HEK293 (cell line): ENCODE results near the gene LRP6.

ENCODE experiments used
- CTCF ChIA-PET: fragments of 350-600 bp; formaldehyde crosslinking; extraction: SDS; loops from one replicate; lab custom pipeline; 2021; ENCODE audit warnings: antibody characterized with exemption; lab: Yijun Ruan, JAX
- POLR2A ChIA-PET: fragments of 300-600 bp; formaldehyde crosslinking; extraction: SDS; loops from one replicate; lab custom pipeline; 2020; ENCODE audit warnings: antibody characterized with exemption, inconsistent platforms; lab: Yijun Ruan, JAX
- H3K27ac ChIP-seq: fragments of 200-500 bp; sonication (Bioruptor generic); 2 replicates; pipeline ENCODE4 v1.5.1; 2014; ENCODE audit warnings: low read depth, low read length, control low read depth, inconsistent platforms; ENCODE audit errors: extremely low read depth
- H3K36me3 ChIP-seq, 2 experiments: fragments of 200-500 bp in 1 of 2; sonication (Bioruptor generic) in 1 of 2; 1 replicate in 1 of 2; 2 replicates in 1 of 2; pipeline ENCODE4 v1.5.1; 2014 to 2017; ENCODE audit warnings: inconsistent platforms in 2 of 2, low read length in 2 of 2; ENCODE audit not compliant: control insufficient read depth in 2 of 2, insufficient read depth in 1 of 2
- H3K4me1 ChIP-seq: fragments of 200-500 bp; sonication (Bioruptor generic); 2 replicates; pipeline ENCODE4 v1.5.1; 2014; ENCODE audit warnings: mild to moderate bottlenecking, low read length, inconsistent platforms; ENCODE audit not compliant: control insufficient read depth, insufficient read depth
- H3K4me3 ChIP-seq: 2 replicates; pipeline ENCODE4 v1.5.1; 2011; ENCODE audit warnings: low read depth, mild to moderate bottlenecking, control low read depth, low read length, moderate library complexity
- H3K9me3 ChIP-seq: fragments of 200-500 bp; sonication (Bioruptor generic); 2 replicates; pipeline ENCODE4 v1.5.1; 2014; ENCODE audit warnings: low read depth, low read length, inconsistent platforms; ENCODE audit not compliant: control insufficient read depth, insufficient read depth
- BCL11B ChIP-seq: fragments of 450-650 bp; formaldehyde crosslinking; IDR thresholded peaks from 2 replicates; pipeline ENCODE4 v1.5.1; 2016; ENCODE audit warnings: low read depth, missing biosample characterization, missing genetic modification characterization
- ELK4 ChIP-seq: IDR thresholded peaks from 2 replicates; pipeline ENCODE4 v1.6.1; 2011; ENCODE audit warnings: mild to moderate bottlenecking, low read depth, low read length, borderline replicate concordance
- GLIS1 ChIP-seq: fragments of 450-650 bp; formaldehyde crosslinking; IDR thresholded peaks from 2 replicates; pipeline ENCODE4 v1.5.1; 2016; ENCODE audit warnings: missing biosample characterization, missing genetic modification characterization
- PRDM1 ChIP-seq: fragments of 450-650 bp; formaldehyde crosslinking; IDR thresholded peaks from 2 replicates; pipeline ENCODE4; 2016; ENCODE audit warnings: missing biosample characterization, missing genetic modification characterization
- SP7 ChIP-seq: fragments of 450-650 bp; formaldehyde crosslinking; IDR thresholded peaks from 2 replicates; pipeline ENCODE4 v1.5.1; 2016; ENCODE audit warnings: missing biosample characterization, missing genetic modification characterization
- ZBTB10 ChIP-seq: fragments of 450-650 bp; formaldehyde crosslinking; IDR thresholded peaks from 2 replicates; pipeline ENCODE4 v1.5.1; 2016; ENCODE audit warnings: missing biosample characterization, missing genetic modification characterization
- ZBTB17 ChIP-seq: fragments of 450-650 bp; formaldehyde crosslinking; IDR thresholded peaks from 2 replicates; pipeline ENCODE4 v1.5.1; 2016; ENCODE audit warnings: missing biosample characterization, missing genetic modification characterization
- ZBTB26 ChIP-seq: fragments of 450-650 bp; formaldehyde crosslinking; optimal IDR thresholded peaks from 2 replicates; pipeline ENCODE3; 2016; ENCODE audit warnings: missing biosample characterization, mild to moderate bottlenecking, missing genetic modification characterization
- ZBTB48 ChIP-seq: fragments of 450-650 bp; formaldehyde crosslinking; IDR thresholded peaks from 2 replicates; pipeline ENCODE4 v1.5.1; 2016; ENCODE audit warnings: missing biosample characterization, missing genetic modification characterization
- ZNF112 ChIP-seq: fragments of 450-650 bp; formaldehyde crosslinking; IDR thresholded peaks from 2 replicates; pipeline ENCODE4 v1.5.0; 2017; ENCODE audit warnings: missing biosample characterization, missing genetic modification characterization
- ZNF239 ChIP-seq: fragments of 450-650 bp; formaldehyde crosslinking; IDR thresholded peaks from 2 replicates; pipeline ENCODE4 v1.5.1; 2016; ENCODE audit warnings: missing biosample characterization, missing genetic modification characterization
- ZNF335 ChIP-seq: fragments of 450-650 bp; formaldehyde crosslinking; conservative IDR thresholded peaks from 2 replicates; pipeline ENCODE4 v1.5.1; 2016; ENCODE audit warnings: missing biosample characterization, missing genetic modification characterization
- ZNF398 ChIP-seq: fragments of 450-650 bp; formaldehyde crosslinking; IDR thresholded peaks from 2 replicates; pipeline ENCODE4 v1.5.1; 2017; ENCODE audit warnings: missing biosample characterization, missing genetic modification characterization
- ZNF558 ChIP-seq: fragments of 450-650 bp; formaldehyde crosslinking; IDR thresholded peaks from 2 replicates; pipeline ENCODE4 v1.5.1; 2016; ENCODE audit warnings: missing biosample characterization, missing genetic modification characterization
- ZNF600 ChIP-seq: fragments of 450-650 bp; formaldehyde crosslinking; IDR thresholded peaks from 2 replicates; pipeline ENCODE4 v1.5.1; 2016; ENCODE audit warnings: missing biosample characterization, missing genetic modification characterization
- ZNF660 ChIP-seq: fragments of 450-650 bp; IDR thresholded peaks from 2 replicates; pipeline ENCODE4 v1.5.1; 2018; ENCODE audit warnings: missing biosample characterization, mild to moderate bottlenecking, missing genetic modification characterization
- ZNF76 ChIP-seq: fragments of 450-650 bp; formaldehyde crosslinking; IDR thresholded peaks from 2 replicates; pipeline ENCODE4; 2016; ENCODE audit warnings: low read depth, missing biosample characterization, missing genetic modification characterization, borderline replicate concordance
- ZNF837 ChIP-seq: fragments of 450-650 bp; formaldehyde crosslinking; IDR thresholded peaks from 2 replicates; pipeline ENCODE4 v1.5.1; 2016; ENCODE audit warnings: missing biosample characterization, missing genetic modification characterization
- ZSCAN5A ChIP-seq: fragments of 450-650 bp; formaldehyde crosslinking; IDR thresholded peaks from 2 replicates; pipeline ENCODE4 v1.5.1; 2016; ENCODE audit warnings: missing biosample characterization, missing genetic modification characterization

The LRP6 gene

GRCh38 chr12:12267742-12268200, 927 bp upstream of the LRP6 start:
- H3K4me1 ChIP-seq = no peaks in the 10 kb centered on the region; the same call in 1 of the 2 replicates
- H3K9me3 ChIP-seq = no peaks in the 10 kb centered on the region
- no peaks in the 10 kb centered on the region for H3K36me3 ChIP-seq
- H3K27ac ChIP-seq = 0 out of 2 replicates have a peak overlapping the region, but pooled peaks have one; percentile 100
- ChIA-PET POLR2A (interaction anchor here (0.7 to 2.3 kb wide), 11 partner anchors 13 to 628 kb away, joined by 3 to 12 read pairs (median 4); partner anchors contain the start of genes BORCS5, CREBL2 and MANSC1), CTCF (interaction anchor here (0.7 to 1.1 kb wide), 2 partner anchors 58 to 62 kb away, joined by 3 to 5 read pairs; no protein-coding TSS in a partner anchor)
- TF ChIP-seq ZNF239 (tag by site-specific recombination) = no peak
- peak; percentile 15; the same call in 1 of the 2 replicates for TF ChIP-seq ZNF335 (tag by site-specific recombination)
- H3K4me3 ChIP-seq = peak overlapping the region; percentile 98

- peak overlapping the region; percentile 100 for H3K27ac ChIP-seq
- H3K36me3 ChIP-seq = no peaks in the 10 kb centered on the region
- TF ChIP-seq ZSCAN5A (no peak), ZNF837 (no peak), ZNF398 (tag by site-specific recombination) (peak; percentile 42), ZBTB10 (peak; percentile 17; the same call in 1 of the 2 replicates), ZBTB26 (tag by site-specific recombination) (peak; percentile 55), ZNF335 (tag by site-specific recombination) (peak; percentile 40; the same call in 1 of the 2 replicates), ZBTB48 (tag by site-specific recombination) (0 out of 2 replicates have a peak, but pooled peaks have one; percentile 12)
- peak overlapping the region; percentile 98 for H3K4me3 ChIP-seq
- ChIA-PET POLR2A (interaction anchor here (0.6 to 2.3 kb wide), 24 partner anchors 8 to 459 kb away, joined by 3 to 12 read pairs (median 4); partner anchors contain the start of genes BORCS5 and MANSC1), CTCF (interaction anchor here (0.6 to 2.2 kb wide), 6 partner anchors 47 to 184 kb away, joined by 3 to 12 read pairs (median 4); no protein-coding TSS in a partner anchor)
- no peaks in the 10 kb centered on the region for H3K9me3 ChIP-seq
- no peaks in the 10 kb centered on the region; the same call in 1 of the 2 replicates for H3K4me1 ChIP-seq
Measured at GRCh38 chr12:12266389-12266872, 413 bp downstream of the LRP6 start.

GRCh38 chr12:12265571-12266388, 1.1 kb downstream of the LRP6 start:
- no peaks in the 10 kb centered on the region; the same call in 1 of the 2 replicates for H3K4me1 ChIP-seq
- H3K4me3 ChIP-seq = peak overlapping the region; percentile 98
- H3K9me3 ChIP-seq = no peaks in the 10 kb centered on the region
- H3K27ac ChIP-seq = peak overlapping the region; percentile 100
- no peaks in the 10 kb centered on the region for H3K36me3 ChIP-seq
- ChIA-PET CTCF (interaction anchor here (0.5 to 2.2 kb wide), 8 partner anchors 46 to 233 kb away, joined by 3 to 12 read pairs (median 3); no protein-coding TSS in a partner anchor), POLR2A (interaction anchor here (0.5 to 2.3 kb wide), 18 partner anchors 9 to 477 kb away, joined by 3 to 12 read pairs (median 3); partner anchors contain the start of gene BORCS5)
- 0 out of 2 replicates have a peak, but pooled peaks have one; percentile 20 for TF ChIP-seq BCL11B (tag by site-specific recombination)
- TF ChIP-seq ZNF335 (tag by site-specific recombination) = peak; percentile 55
- peak; percentile 21; the same call in 1 of the 2 replicates for TF ChIP-seq SP7 (tag by site-specific recombination)
- peak; percentile 53 for TF ChIP-seq GLIS1 (tag by site-specific recombination)
- TF ChIP-seq ZNF600 (tag by site-specific recombination) = peak; percentile 85
- peak; percentile 13; the same call in 1 of the 2 replicates for TF ChIP-seq PRDM1 (tag by site-specific recombination)
- TF ChIP-seq ZBTB17 (tag by site-specific recombination) = 0 out of 2 replicates have a peak, but pooled peaks have one; percentile 27
- TF ChIP-seq ELK4 = no peak
- TF ChIP-seq ZNF558 (tag by site-specific recombination) = no peak
- TF ChIP-seq ZNF112 (tag by site-specific recombination) = no peak
- peak; percentile 59; the same call in 1 of the 2 replicates for TF ChIP-seq ZNF660
- 0 out of 2 replicates have a peak, but pooled peaks have one; percentile 1 for TF ChIP-seq ZNF76 (tag by site-specific recombination)
